IMR-90 (cell line): ENCODE results near the gene HMGCR. TPM values are rescaled to one million over a fixed set of nuclear protein-coding genes. Genes with fewer than 3 reads are reported as not detected.

ENCODE experiments used
- ATAC-seq: fragments of 200-7000 bp; cut with Tn5 transposase; 2 replicates; pipeline ENCODE4 v1.9.1; 2020; ENCODE audit warnings: low read depth, mild to moderate bottlenecking, moderate library complexity
- BruUV-seq: library from RNA; stranded (reverse); fragments of 400-500 nt; replicated peaks from 2 replicates; lab custom pipeline; 2021; lab: Mats Ljungman, UMichigan
- CTCF ChIA-PET: fragments of 300-600 bp; formaldehyde crosslinking; extraction: SDS; loops from one replicate; lab custom pipeline; 2021; ENCODE audit warnings: antibody characterized with exemption; lab: Yijun Ruan, JAX
- POLR2A ChIA-PET: fragments of 300-600 bp; sonication (Branson Sonifier 250); formaldehyde crosslinking; loops from one replicate; lab custom pipeline; 2022; ENCODE audit warnings: antibody characterized with exemption; ENCODE audit not compliant: unreplicated experiment; lab: Charles Lee
- DNase-seq: peaks from one replicate; pipeline ENCODE4 v3.0.0; 2013
- H2AFZ ChIP-seq: replicated peaks from 2 replicates; pipeline ENCODE3; 2013; ENCODE audit warnings: low read length, mild to moderate bottlenecking; ENCODE audit not compliant: poor library complexity
- H2AK5ac ChIP-seq: 2 replicates; pipeline ENCODE4 v1.6.1; 2013; ENCODE audit warnings: low read depth, low read length, inconsistent platforms
- H2AK9ac ChIP-seq: replicated peaks from 2 replicates; pipeline ENCODE3; 2013; ENCODE audit warnings: mild to moderate bottlenecking, low read depth, low read length, moderate library complexity; ENCODE audit not compliant: poor library complexity
- H2BK120ac ChIP-seq: 2 replicates; pipeline ENCODE4 v1.6.1; 2013; ENCODE audit warnings: low read depth, low read length, inconsistent platforms
- H2BK15ac ChIP-seq: 3 replicates; pipeline ENCODE4 v1.6.1; 2013; ENCODE audit warnings: low read depth, low read length, inconsistent platforms
- H2BK20ac ChIP-seq: 2 replicates; pipeline ENCODE4 v1.6.1; 2013; ENCODE audit warnings: low read depth, mild to moderate bottlenecking, inconsistent platforms, low read length, moderate library complexity
- H2BK5ac ChIP-seq: 2 replicates; pipeline ENCODE4 v1.6.1; 2013; ENCODE audit warnings: mild to moderate bottlenecking, low read depth, low read length, inconsistent platforms; ENCODE audit not compliant: poor library complexity, severe bottlenecking
- H3K14ac ChIP-seq: replicated peaks from 2 replicates; pipeline ENCODE4 v1.6.1; 2013; ENCODE audit warnings: low read depth, low read length, inconsistent platforms
- H3K18ac ChIP-seq: 2 replicates; pipeline ENCODE4 v1.6.1; 2013; ENCODE audit warnings: low read depth, low read length, control low read depth
- H3K23ac ChIP-seq: 2 replicates; pipeline ENCODE4 v1.6.1; 2013; ENCODE audit warnings: low read depth, low read length, inconsistent platforms
- H3K27ac ChIP-seq: 2 replicates; pipeline ENCODE4 v1.5.1; 2013; ENCODE audit warnings: mild to moderate bottlenecking, control low read depth, low read length; ENCODE audit not compliant: insufficient read depth
- H3K27me3 ChIP-seq: 2 replicates; pipeline ENCODE4 v1.6.1; 2013; ENCODE audit warnings: low read length; ENCODE audit not compliant: control insufficient read depth, insufficient read depth
- H3K36me3 ChIP-seq: 2 replicates; pipeline ENCODE4 v1.6.1; 2013; ENCODE audit warnings: low read length, mixed read lengths; ENCODE audit not compliant: control insufficient read depth, insufficient read depth
- H3K4ac ChIP-seq: 2 replicates; pipeline ENCODE4 v1.6.1; 2013; ENCODE audit warnings: low read depth, low read length, inconsistent platforms
- H3K4me1 ChIP-seq: 2 replicates; pipeline ENCODE4 v1.6.1; 2013; ENCODE audit warnings: low read length, mixed read lengths; ENCODE audit not compliant: control insufficient read depth, insufficient read depth
- H3K4me2 ChIP-seq: 2 replicates; pipeline ENCODE4 v1.6.1; 2013; ENCODE audit warnings: low read depth, mild to moderate bottlenecking, control low read depth, low read length, moderate library complexity
- H3K4me3 ChIP-seq: 2 replicates; pipeline ENCODE4 v1.5.1; 2013; ENCODE audit warnings: low read depth, mild to moderate bottlenecking, control low read depth, low read length, moderate library complexity; ENCODE audit not compliant: insufficient read depth
- H3K56ac ChIP-seq: 2 replicates; pipeline ENCODE4 v1.6.1; 2013; ENCODE audit warnings: low read length, inconsistent platforms; ENCODE audit not compliant: insufficient read depth; ENCODE audit errors: extremely low read depth
- H3K79me1 ChIP-seq, 2 experiments: 2 replicates each; pipeline ENCODE4 v1.6.1; 2013; ENCODE audit warnings: low read length in 2 of 2, inconsistent platforms in 1 of 2, low read depth in 1 of 2
- H3K9ac ChIP-seq: 2 replicates; pipeline ENCODE4 v1.6.1; 2013; ENCODE audit warnings: low read depth, low read length, control low read depth
- H3K9me1 ChIP-seq: 2 replicates; pipeline ENCODE4 v1.6.1; 2013; ENCODE audit warnings: low read length, inconsistent platforms; ENCODE audit not compliant: insufficient read depth
- H3K9me3 ChIP-seq: 2 replicates; pipeline ENCODE4 v1.6.1; 2013; ENCODE audit warnings: low read length; ENCODE audit not compliant: control insufficient read depth, insufficient read depth
- H4K20me1 ChIP-seq: 2 replicates; pipeline ENCODE4 v1.6.1; 2013; ENCODE audit warnings: low read length, inconsistent platforms; ENCODE audit not compliant: insufficient read depth
- H4K5ac ChIP-seq: 2 replicates; pipeline ENCODE4 v1.6.1; 2013; ENCODE audit warnings: mild to moderate bottlenecking, low read depth, low read length, control low read depth
- H4K8ac ChIP-seq, 2 experiments: 2 replicates each; pipeline ENCODE4 v1.6.1; 2013; ENCODE audit warnings: low read depth in 2 of 2, low read length in 2 of 2, control low read depth in 1 of 2, inconsistent platforms in 1 of 2
- H4K91ac ChIP-seq: 2 replicates; pipeline ENCODE4 v1.6.1; 2013; ENCODE audit warnings: low read depth, low read length, inconsistent platforms; ENCODE audit not compliant: insufficient read depth
- CTCF ChIP-seq: conservative IDR thresholded peaks from 2 replicates; pipeline ENCODE4 v1.5.1; 2012; ENCODE audit warnings: mild to moderate bottlenecking, low read depth, low read length, improper control_type of control experiment
- MAZ ChIP-seq: IDR thresholded peaks from 2 replicates; pipeline ENCODE4 v1.6.1; 2012; ENCODE audit warnings: low read depth, mild to moderate bottlenecking, low read length, improper control_type of control experiment, moderate library complexity, borderline replicate concordance
- WGBS, 2 experiments: methylation state at CpG; one replicate each; pipeline versions ENCODE4 v1.1.5 to v1.1.7; 2013; ENCODE audit warnings: missing lambda C conversion rate in 2 of 2; ENCODE audit not compliant: insufficient read length in 1 of 2; ENCODE audit errors: extremely low coverage in 2 of 2; 5-methylcytosine and 5-hydroxymethylcytosine counted together
- dilution Hi-C: fragments of 300-500 bp; cut with HindIII; formaldehyde crosslinking; loops from one replicate; pipeline ENCODE4 v1.14.3; 2018; ENCODE audit warnings: low sequenced_read_pairs; ENCODE audit not compliant: unreplicated experiment
- in situ Hi-C: fragments of 300-500 bp; cut with MboI; formaldehyde crosslinking; loops from 3 replicates; pipeline ENCODE4 v1.14.3; 2019; ENCODE audit warnings: low sequenced_read_pairs, inconsistent platforms, mixed read lengths
- intact Hi-C: fragments of 100-400 bp; cut with micrococcal nuclease; formaldehyde crosslinking; loops from 2 replicates; pipeline ENCODE4 v1.10.0; 2022
- polyA plus RNA-seq, 3 experiments: library from polyadenylated mRNA; depleted of rRNA; stranded (reverse); fragments of >200 nt; gene quantifications; 2 replicates each; pipeline ENCODE4 v1.2.3, GENCODE V29; 2012; ENCODE audit warnings: low replicate concordance in 1 of 3
- total RNA-seq: library from RNA; depleted of rRNA; stranded (reverse); fragments of >200 nt; gene quantifications from 2 replicates; pipeline ENCODE4 v1.2.3, GENCODE V29; 2012

The HMGCR gene
- total and polyA plus RNA-seq, 2 of the 4 experiments (the other 2 are of a cell fraction) = 23.3 to 48.6 TPM

DNA sequence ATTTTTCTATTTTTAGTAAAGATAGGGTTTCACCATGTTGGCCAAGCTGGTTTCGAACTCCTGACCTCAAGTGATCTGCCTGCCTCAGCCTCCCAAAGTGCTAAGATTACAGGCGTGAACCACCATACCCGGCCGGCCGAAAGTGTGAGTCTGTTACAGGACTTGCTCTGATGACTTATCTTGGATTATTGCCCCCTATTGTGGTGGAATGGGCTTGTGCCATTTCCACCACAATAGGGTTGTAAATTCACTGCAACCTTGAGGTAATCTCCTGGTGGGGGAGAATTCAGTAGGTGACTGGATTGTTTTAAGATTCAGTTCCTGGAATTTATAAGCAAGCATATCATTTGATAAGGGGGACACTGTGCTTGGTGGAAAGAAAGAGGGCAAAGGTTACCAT lies 15.0 kb upstream of the HMGCR start:
- H4K8ac ChIP-seq = no peak overlapping the region
- BruUV-seq = no TSS peak
- no peaks in the 10 kb centered on the region for H4K20me1 ChIP-seq
- TF ChIP-seq MAZ (no peak), CTCF (no peak)
- WGBS, 2 experiments = 0% methylated on average over 1 of the region's 5 CpGs; no CpG with 5 or more reads in 1 of the 2 experiments
- no peak overlapping the region for H3K9ac ChIP-seq
- H3K79me1 ChIP-seq = no peaks in the 10 kb centered on the region
- H3K4ac ChIP-seq = no peak overlapping the region
- no peak overlapping the region for H2BK120ac ChIP-seq
- no peak overlapping the region for H3K4me3 ChIP-seq
- no peak overlapping the region for H3K27ac ChIP-seq
- no peak overlapping the region for H2AK5ac ChIP-seq
- H3K9me3 ChIP-seq = no peaks in the 10 kb centered on the region
- DNase-seq = no peak
- H3K9me1 ChIP-seq = no peaks in the 10 kb centered on the region
- ChIA-PET CTCF (no interaction called here), POLR2A (no interaction called here)
- ATAC-seq = no peak
- H3K36me3 ChIP-seq = no peaks in the 10 kb centered on the region
- no peak overlapping the region for H4K5ac ChIP-seq
- H3K4me2 ChIP-seq = no peak overlapping the region
- in situ Hi-C loops (no loop called here), dilution Hi-C loops (no loop called here), intact Hi-C loops (no loop called here)
- no peak overlapping the region for H4K91ac ChIP-seq
- H3K4me1 ChIP-seq = peaks cover 4% of the 10 kb centered on the region
- no peak overlapping the region for H3K14ac ChIP-seq
- H2BK20ac ChIP-seq = no peak overlapping the region
- no peak overlapping the region for H2AK9ac ChIP-seq
- H2AFZ ChIP-seq = no peak overlapping the region
- no peak overlapping the region for H3K56ac ChIP-seq
- no peaks in the 10 kb centered on the region; the same call in 1 of the 2 replicates for H3K27me3 ChIP-seq
- H3K23ac ChIP-seq = no peak overlapping the region
- no peak overlapping the region for H2BK5ac ChIP-seq
- H2BK15ac ChIP-seq = no peak overlapping the region
- H3K18ac ChIP-seq = no peak overlapping the region
